ENCODE results near the gene MALT1. TPM values are rescaled to one million over a fixed set of nuclear protein-coding genes. Genes with fewer than 3 reads are reported as not detected.

MALT1 gene
- total and polyA plus RNA-seq, 2 experiments from 2014 or later, result 5.2 to 18.8 TPM

DNA sequence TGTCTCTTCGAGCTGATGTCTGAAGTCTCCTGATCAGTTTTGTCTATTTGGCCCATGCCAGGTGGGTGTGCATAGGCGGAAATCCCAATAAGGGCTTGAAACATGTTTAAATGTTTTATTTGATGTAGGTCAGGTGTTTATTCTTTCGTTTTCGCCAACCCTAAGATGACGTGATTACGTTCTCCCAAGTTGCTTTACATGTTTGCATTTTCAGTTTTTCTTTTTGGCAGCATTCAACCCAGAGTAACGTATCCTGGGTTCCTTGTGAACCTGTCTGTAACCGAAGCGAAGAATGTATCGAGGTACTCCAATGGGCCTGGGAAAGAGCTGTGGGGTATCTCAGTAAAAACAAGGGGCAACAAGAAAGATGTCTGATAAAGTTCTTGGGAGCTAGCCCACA, 45.4 kb upstream of the MALT1 start:
- H3K4me3 ChIP-seq, result no peak overlapping the region
- no peaks in the 10 kb centered on the region; the same call in 2 of the 3 replicates for H3K9me3 Mint-ChIP-seq
- H2AFZ ChIP-seq, result peak overlapping the region; percentile 56; the same call in 1 of the 2 replicates

More for the DNA sequence above, 45.4 kb upstream of the MALT1 start:
- no peaks in the 10 kb centered on the region for H3K36me3 ChIP-seq (ENCODE audit: insufficient read depth)
- H3K36me3 Mint-ChIP-seq (ENCODE audit: low read depth), result no peaks in the 10 kb centered on the region
- no peaks in the 10 kb centered on the region for H4K20me1 ChIP-seq (replicated peaks; ENCODE audit: insufficient read depth)
- H3K9me2 ChIP-seq (ENCODE audit: insufficient read depth), result no peaks in the 10 kb centered on the region
- peaks cover 10% of the 10 kb centered on the region; the same call in 1 of the 2 replicates for H3K4me1 ChIP-seq (ENCODE audit: insufficient read depth)
- no peak for TF ChIP-seq JUNB (IDR thresholded peaks at IDR 0.05; ENCODE audit: unreplicated experiment)
- TF ChIP-seq STAT1 (IDR thresholded peaks at IDR 0.05; ENCODE audit: unreplicated experiment), result no peak
- TF ChIP-seq ZNF114 (CRISPR knock-in tag; IDR thresholded peaks at IDR 0.05), result no peak
- TF ChIP-seq, protein P1, sequence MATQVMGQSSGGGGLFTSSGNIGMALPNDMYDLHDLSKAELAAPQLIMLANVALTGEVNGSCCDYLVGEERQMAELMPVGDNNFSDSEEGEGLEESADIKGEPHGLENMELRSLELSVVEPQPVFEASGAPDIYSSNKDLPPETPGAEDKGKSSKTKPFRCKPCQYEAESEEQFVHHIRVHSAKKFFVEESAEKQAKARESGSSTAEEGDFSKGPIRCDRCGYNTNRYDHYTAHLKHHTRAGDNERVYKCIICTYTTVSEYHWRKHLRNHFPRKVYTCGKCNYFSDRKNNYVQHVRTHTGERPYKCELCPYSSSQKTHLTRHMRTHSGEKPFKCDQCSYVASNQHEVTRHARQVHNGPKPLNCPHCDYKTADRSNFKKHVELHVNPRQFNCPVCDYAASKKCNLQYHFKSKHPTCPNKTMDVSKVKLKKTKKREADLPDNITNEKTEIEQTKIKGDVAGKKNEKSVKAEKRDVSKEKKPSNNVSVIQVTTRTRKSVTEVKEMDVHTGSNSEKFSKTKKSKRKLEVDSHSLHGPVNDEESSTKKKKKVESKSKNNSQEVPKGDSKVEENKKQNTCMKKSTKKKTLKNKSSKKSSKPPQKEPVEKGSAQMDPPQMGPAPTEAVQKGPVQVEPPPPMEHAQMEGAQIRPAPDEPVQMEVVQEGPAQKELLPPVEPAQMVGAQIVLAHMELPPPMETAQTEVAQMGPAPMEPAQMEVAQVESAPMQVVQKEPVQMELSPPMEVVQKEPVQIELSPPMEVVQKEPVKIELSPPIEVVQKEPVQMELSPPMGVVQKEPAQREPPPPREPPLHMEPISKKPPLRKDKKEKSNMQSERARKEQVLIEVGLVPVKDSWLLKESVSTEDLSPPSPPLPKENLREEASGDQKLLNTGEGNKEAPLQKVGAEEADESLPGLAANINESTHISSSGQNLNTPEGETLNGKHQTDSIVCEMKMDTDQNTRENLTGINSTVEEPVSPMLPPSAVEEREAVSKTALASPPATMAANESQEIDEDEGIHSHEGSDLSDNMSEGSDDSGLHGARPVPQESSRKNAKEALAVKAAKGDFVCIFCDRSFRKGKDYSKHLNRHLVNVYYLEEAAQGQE (IDR thresholded peaks at IDR 0.05; ENCODE audit: unreplicated experiment), result no peak
- TF ChIP-seq EZH2 (IDR thresholded peaks at IDR 0.05; ENCODE audit: low read depth, unreplicated experiment), result no peak
- TF ChIP-seq POLR2AphosphoS5 (IDR thresholded peaks at IDR 0.05; ENCODE audit: low read depth), result no peak
- TF ChIP-seq, protein P2, sequence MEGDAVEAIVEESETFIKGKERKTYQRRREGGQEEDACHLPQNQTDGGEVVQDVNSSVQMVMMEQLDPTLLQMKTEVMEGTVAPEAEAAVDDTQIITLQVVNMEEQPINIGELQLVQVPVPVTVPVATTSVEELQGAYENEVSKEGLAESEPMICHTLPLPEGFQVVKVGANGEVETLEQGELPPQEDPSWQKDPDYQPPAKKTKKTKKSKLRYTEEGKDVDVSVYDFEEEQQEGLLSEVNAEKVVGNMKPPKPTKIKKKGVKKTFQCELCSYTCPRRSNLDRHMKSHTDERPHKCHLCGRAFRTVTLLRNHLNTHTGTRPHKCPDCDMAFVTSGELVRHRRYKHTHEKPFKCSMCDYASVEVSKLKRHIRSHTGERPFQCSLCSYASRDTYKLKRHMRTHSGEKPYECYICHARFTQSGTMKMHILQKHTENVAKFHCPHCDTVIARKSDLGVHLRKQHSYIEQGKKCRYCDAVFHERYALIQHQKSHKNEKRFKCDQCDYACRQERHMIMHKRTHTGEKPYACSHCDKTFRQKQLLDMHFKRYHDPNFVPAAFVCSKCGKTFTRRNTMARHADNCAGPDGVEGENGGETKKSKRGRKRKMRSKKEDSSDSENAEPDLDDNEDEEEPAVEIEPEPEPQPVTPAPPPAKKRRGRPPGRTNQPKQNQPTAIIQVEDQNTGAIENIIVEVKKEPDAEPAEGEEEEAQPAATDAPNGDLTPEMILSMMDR (conservative IDR thresholded peaks at IDR 0.05; ENCODE audit: low read depth in 2 of 2), result no peak
- TF ChIP-seq, protein P3, sequence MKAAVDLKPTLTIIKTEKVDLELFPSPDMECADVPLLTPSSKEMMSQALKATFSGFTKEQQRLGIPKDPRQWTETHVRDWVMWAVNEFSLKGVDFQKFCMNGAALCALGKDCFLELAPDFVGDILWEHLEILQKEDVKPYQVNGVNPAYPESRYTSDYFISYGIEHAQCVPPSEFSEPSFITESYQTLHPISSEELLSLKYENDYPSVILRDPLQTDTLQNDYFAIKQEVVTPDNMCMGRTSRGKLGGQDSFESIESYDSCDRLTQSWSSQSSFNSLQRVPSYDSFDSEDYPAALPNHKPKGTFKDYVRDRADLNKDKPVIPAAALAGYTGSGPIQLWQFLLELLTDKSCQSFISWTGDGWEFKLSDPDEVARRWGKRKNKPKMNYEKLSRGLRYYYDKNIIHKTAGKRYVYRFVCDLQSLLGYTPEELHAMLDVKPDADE (IDR thresholded peaks at IDR 0.05), result no peak
- TF ChIP-seq CREB1 (CRISPR knock-in tag; IDR thresholded peaks at IDR 0.05; ENCODE audit: low read depth), result no peak
- TF ChIP-seq ZNF331 (CRISPR knock-in tag; IDR thresholded peaks at IDR 0.05; ENCODE audit: low read depth), result no peak
- TF ChIP-seq, protein P4, sequence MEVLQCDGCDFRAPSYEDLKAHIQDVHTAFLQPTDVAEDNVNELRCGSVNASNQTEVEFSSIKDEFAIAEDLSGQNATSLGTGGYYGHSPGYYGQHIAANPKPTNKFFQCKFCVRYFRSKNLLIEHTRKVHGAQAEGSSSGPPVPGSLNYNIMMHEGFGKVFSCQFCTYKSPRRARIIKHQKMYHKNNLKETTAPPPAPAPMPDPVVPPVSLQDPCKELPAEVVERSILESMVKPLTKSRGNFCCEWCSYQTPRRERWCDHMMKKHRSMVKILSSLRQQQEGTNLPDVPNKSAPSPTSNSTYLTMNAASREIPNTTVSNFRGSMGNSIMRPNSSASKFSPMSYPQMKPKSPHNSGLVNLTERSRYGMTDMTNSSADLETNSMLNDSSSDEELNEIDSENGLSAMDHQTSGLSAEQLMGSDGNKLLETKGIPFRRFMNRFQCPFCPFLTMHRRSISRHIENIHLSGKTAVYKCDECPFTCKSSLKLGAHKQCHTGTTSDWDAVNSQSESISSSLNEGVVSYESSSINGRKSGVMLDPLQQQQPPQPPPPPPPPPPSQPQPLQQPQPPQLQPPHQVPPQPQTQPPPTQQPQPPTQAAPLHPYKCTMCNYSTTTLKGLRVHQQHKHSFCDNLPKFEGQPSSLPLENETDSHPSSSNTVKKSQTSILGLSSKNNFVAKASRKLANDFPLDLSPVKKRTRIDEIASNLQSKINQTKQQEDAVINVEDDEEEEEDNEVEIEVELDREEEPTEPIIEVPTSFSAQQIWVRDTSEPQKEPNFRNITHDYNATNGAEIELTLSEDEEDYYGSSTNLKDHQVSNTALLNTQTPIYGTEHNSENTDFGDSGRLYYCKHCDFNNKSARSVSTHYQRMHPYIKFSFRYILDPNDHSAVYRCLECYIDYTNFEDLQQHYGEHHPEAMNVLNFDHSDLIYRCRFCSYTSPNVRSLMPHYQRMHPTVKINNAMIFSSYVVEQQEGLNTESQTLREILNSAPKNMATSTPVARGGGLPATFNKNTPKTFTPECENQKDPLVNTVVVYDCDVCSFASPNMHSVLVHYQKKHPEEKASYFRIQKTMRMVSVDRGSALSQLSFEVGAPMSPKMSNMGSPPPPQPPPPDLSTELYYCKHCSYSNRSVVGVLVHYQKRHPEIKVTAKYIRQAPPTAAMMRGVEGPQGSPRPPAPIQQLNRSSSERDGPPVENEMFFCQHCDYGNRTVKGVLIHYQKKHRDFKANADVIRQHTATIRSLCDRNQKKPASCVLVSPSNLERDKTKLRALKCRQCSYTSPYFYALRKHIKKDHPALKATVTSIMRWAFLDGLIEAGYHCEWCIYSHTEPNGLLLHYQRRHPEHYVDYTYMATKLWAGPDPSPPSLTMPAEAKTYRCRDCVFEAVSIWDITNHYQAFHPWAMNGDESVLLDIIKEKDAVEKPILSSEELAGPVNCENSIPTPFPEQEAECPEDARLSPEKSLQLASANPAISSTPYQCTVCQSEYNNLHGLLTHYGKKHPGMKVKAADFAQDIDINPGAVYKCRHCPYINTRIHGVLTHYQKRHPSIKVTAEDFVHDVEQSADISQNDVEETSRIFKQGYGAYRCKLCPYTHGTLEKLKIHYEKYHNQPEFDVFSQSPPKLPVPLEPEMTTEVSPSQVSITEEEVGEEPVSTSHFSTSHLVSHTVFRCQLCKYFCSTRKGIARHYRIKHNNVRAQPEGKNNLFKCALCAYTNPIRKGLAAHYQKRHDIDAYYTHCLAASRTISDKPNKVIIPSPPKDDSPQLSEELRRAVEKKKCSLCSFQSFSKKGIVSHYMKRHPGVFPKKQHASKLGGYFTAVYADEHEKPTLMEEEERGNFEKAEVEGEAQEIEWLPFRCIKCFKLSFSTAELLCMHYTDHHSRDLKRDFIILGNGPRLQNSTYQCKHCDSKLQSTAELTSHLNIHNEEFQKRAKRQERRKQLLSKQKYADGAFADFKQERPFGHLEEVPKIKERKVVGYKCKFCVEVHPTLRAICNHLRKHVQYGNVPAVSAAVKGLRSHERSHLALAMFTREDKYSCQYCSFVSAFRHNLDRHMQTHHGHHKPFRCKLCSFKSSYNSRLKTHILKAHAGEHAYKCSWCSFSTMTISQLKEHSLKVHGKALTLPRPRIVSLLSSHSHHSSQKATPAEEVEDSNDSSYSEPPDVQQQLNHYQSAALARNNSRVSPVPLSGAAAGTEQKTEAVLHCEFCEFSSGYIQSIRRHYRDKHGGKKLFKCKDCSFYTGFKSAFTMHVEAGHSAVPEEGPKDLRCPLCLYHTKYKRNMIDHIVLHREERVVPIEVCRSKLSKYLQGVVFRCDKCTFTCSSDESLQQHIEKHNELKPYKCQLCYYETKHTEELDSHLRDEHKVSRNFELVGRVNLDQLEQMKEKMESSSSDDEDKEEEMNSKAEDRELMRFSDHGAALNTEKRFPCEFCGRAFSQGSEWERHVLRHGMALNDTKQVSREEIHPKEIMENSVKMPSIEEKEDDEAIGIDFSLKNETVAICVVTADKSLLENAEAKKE (CRISPR knock-in tag; IDR thresholded peaks at IDR 0.05), result no peak
- TF ChIP-seq NANOG (IDR thresholded peaks at IDR 0.05; ENCODE audit: borderline replicate concordance), result no peak
- TF ChIP-seq EZH2phosphoT487 (IDR thresholded peaks at IDR 0.05; ENCODE audit: unreplicated experiment), result no peak
- H3K4me3 Mint-ChIP-seq, result no peak overlapping the region
- no peak for DNase-seq (ENCODE audit: low spot score)
- H3K79me2 ChIP-seq (replicated peaks; ENCODE audit: insufficient read depth), result no peaks in the 10 kb centered on the region
- no peaks in the 10 kb centered on the region for H3F3A ChIP-seq (replicated peaks; ENCODE audit: low read depth)
- H3K4me1 Mint-ChIP-seq, result peaks cover 25% of the 10 kb centered on the region; the same call in 2 of the 3 replicates
- no peak for ATAC-seq
- H3K27me3 ChIP-seq (ENCODE audit: insufficient read depth), result no peaks in the 10 kb centered on the region
- H3K27me3 Mint-ChIP-seq (ENCODE audit: insufficient read depth, low read depth, poor library complexity), result peaks cover 7% of the 10 kb centered on the region
- no peak overlapping the region for H3K27ac ChIP-seq (ENCODE audit: low read depth)
- no peak overlapping the region for H3K27ac Mint-ChIP-seq
- no peak overlapping the region for H3K4me2 ChIP-seq
